Cerebellar nuclear complex (tissue), 1 donor: ENCODE data around the gene ETV1.
A peak's percentile ranks its signal among the peaks of the same experiment; 100 is the strongest.
"Not testable (repeated sequence)": the region's sequence is repeated elsewhere in the genome, so short reads cannot be mapped to it uniquely, and the experiment has no call there.

Experiments
- DNase-seq, 2 experiments: peaks; one replicate each; lab custom pipeline; 2025; lab: John Stamatoyannopoulos, UW

ETV1 gene

DNA sequence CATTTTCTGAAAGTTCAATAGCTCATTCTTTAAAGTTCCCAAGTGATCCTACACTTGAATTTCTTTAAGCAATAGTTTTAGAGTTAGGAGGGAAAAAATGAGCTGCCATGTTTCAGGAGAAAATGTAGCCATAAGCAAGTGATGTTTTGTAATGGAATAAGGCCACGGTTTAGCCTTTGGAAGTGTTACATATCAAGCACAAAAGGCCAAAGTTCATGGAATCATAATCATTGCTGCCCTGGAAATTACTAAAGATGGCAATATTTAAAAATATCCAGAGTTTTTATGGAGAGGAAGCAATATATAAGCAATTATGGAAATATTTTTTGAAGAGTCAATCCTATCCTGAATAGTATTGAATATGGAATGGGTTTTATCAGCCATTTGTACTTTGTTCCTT lies 68.4 kb downstream of the ETV1 start:
- DNase-seq = no peak

DNA sequence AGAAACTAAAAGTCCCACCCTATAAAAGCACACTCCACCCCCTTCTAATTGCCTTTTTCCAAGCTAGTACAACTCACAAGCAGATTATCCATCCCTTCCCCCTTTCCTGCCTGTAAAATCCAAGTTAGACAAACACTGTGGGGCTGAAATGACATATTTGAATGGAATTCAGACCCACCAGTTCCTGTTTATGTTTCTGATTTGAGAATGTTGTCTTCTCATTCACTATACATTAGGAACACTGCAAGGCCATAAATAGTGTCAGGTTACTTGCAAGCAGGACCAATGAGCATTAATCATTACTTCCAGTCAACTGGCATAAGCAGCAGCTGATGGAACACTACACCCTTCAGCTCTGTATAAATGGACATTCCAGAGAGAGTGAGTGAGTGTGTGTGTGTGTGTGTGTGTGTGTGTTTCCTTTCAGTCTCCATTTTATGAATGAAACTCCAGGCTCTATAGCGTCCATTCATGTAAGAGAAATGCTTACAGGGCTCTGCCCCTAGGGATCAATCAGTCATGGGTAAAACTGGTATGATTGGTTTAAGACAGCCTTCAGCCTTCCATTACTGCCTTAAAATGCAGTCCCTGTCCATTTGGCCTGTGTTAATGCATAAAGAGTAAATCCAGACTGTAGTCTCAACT lies 69.3 kb downstream of the ETV1 start:
- DNase-seq = no peak

DNA sequence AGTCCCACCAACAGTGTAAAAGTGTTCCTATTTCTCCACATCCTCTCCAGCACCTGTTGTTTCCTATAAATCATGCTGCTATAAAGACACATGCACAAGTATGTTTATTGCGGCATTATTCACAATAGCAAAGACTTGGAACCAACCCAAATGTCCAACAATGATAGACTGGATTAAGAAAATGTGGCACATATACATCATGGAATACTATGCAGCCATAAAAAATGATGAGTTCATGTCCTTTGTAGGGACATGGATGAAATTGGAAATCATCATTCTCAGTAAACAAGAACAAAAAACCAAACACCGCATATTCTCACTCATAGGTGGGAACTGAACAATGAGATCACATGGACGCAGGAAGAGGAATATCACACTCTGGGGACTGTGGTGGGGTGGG lies 71.1 kb downstream of the ETV1 start:
- DNase-seq = not testable (repeated sequence)

DNA sequence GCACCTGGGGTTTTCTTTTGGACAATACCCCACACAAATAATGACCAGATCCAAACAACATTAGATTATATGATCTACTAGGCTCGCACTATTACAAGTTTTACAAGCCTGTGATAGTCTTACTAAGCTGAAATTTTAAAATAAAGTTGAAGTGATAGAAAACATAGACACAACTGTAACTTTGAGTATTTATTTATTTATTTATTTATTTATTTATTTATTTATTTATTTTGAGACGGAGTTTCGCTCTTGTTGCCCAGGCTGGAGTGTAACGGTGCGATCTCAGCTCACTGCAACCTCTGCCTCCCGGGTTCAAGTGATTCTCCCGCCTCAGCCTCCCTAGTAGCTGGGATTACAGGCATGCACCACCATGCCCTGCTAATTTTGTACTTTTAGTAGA lies 72.4 kb downstream of the ETV1 start:
- not testable (repeated sequence) for DNase-seq

DNA sequence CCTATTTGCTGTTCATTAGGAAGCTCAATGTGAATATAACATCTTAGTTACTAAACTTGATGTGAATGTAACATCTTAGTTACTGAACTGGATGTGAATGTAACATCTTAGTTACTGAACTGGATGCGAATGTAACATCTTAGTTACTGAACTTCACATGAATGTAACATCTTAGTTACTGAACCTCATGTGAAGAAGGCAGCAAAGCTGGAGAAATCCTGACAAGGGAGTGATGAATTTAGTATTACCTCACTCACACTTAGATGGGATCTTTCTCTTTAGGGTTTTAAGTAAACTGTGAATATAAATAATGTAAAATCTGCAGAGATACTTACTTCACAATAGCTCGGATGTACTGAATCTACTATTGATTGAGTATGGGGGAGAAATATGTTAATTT lies 73.6 kb downstream of the ETV1 start:
- no peak for DNase-seq

DNA sequence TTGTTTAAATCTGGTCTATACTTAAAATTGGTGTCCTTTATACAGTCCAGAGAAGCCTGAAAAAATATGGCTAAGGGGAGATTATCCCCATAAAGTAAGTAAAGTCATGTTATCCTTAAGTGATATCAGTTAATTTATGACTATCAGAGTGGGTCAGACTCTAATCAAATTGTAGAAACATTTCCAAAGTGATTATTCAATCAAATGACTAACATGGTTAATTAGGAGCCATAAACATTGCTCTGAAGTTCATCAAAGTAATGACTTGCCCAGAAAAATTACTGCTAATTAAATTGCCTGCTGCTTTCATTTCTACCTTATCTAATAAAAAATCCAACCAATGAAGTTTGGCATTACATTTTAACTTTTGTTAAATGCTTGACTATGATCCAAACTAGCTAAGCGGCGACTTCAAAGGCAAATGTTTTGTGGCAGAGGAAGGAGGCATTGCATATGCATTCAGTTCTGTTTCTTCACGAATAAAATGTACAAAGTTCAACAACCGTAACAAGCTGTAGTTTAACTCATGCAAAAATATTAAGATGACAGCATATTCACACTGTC lies 76.7 kb downstream of the ETV1 start:
- DNase-seq = no peak

DNA sequence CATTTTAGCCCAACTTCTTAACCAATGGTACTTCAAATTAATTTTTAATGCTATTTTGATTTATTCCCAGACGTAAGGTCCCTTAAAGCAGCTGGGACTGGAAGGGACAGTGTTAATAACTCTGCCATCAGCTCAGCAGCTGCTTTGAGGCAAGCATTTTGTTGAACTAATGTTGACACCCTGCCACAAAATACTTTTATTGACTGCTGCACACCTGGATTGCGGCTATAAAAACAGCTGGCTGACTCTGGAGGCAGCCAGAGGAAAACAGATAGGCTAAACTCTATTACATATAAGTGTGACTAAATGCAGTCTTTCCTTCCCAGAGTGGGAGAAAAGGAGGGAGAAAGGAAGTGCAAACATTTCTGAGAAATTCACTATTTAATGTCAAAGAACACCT lies 77.6 kb downstream of the ETV1 start:
- DNase-seq = no peak

DNA sequence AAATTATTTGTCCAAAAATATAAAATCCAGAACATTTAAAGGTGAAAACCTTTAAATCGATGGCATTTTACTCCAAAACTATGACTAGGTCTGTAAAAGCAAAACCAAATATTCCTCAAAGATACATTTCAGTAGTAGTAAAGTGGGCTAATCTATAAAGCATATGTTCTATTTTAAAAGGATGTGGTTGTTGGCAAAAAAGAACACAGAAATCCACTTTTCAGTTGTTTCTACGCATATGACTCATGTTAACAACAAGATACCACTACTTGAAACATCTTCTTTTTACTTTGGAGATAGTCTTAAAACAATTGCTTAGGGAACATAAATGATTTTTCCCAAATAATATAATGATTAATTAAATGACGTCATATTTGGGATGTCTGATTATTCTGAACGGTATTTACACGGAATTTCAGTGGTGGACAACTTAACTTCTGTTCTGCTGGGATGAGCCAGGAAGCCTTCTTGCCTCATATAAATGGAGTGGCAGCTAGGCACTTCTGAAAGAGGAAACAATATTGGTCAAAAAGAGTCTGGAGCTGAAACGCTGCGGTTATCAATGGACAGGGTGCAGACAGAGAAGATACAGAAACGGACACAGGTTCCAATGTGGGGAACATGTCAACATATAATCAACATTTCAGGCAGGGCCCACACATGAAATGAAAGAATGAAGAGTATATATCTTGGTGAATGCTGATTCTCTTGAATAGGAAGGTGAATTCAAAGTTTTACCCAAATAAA lies 78.5 kb downstream of the ETV1 start:
- DNase-seq = no peak

DNA sequence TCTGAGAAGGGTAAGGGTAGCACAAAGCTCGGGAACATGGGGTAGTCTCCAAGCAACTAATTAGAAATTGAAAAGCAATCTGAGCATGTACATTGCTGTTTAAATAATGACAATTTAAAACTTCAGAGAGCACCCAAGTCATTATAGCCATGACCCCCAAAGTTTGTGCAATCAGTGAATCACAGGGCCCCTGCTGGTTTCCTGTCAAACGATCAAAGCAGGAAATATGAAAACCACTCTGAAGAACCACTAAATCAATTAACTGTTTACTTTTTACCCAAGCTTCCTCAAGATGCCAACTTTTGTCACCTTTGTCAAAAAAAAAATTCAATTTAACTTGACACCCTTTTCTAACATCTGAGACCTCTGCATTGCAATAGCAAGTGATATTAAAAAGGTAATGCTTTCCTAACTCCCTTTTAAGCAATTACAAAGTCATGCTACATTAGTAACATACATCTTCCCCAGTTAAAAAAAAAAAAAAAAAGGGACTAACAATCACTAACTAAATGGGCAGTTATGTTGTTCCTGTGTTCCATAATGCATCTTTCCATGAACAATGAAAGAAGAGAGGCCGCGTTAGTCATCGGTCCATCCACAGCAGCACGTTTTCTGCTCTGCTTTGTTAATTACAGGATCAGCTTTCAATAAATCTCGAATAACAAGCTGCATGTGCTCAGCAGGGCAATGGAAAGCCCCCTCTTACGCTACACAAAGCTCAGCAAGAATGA lies 80.6 kb downstream of the ETV1 start:
- no peak for DNase-seq

DNA sequence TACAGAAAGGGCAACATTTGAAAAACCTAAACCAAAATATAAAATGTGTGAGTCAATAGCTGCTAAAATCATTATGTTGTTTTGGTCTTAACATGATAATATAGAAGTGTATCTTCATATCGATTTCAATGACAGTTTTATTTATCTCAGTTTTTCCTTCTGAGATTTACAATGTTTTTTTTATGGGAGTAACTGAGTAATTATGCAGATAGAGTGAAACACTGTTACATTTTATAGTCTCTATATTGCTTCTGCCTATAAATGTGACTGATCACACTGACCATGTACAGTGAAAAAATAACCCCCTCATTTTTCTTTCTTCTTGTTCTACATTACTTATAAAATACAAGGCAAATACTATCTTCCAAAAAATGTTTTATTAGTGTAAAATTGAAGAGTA lies 81.6 kb downstream of the ETV1 start:
- DNase-seq = no peak

DNA sequence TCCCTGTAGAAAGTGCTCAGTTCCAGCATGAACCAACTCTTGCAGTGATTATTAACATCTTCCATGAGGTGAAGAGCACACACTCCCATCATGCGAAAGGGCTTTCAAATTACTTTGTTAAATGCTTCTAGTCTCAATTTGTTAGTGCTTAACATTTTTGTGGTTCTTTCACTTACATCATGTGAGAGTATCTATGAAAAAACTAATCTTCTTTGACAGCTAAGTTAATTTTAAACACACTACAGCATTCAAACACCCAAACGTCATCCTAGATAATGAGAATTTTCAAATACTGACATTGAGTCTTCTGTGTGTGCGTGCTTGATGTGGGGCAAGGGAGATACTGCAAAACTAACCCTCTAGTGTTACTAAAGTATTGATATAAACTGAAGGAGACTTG lies 84.8 kb downstream of the ETV1 start:
- no peak for DNase-seq

DNA sequence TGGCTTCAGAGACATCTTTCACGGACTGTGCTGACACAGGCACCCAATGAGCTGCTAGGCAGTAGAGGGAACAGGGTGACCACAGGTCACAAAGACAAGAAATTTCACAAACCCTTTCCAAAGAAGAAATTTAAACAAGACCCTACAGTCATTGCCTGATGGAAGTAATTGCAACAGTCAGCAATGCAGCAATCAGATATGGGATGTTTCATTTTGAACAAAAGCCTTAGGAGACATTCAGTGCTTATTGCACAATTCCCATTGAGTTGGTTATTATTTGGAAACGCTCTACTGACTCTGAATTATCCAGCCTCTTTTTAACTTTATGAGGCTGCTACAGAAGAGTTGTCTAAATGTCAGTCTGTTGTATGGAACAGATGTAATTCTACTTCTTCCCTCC lies 85.5 kb downstream of the ETV1 start:
- DNase-seq = no peak

DNA sequence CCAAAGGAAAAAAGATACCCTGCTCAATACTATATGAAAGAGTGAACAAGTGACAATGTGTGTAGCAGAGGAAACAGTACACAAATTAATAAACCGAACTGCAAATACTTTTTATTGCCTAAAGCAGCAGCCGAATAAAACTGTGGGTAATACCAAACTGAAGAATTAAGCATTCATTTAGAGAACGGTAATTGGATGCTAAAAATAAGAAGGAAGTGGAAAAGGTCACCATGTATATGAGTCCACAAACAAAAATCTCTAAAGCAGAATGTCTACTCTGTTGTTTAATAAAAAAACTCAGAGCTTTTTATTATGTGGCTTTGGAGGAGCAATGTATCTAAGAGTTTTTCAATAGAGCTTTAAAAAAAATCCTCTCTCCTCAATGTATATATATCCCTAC lies 87.9 kb downstream of the ETV1 start:
- no peak for DNase-seq

DNA sequence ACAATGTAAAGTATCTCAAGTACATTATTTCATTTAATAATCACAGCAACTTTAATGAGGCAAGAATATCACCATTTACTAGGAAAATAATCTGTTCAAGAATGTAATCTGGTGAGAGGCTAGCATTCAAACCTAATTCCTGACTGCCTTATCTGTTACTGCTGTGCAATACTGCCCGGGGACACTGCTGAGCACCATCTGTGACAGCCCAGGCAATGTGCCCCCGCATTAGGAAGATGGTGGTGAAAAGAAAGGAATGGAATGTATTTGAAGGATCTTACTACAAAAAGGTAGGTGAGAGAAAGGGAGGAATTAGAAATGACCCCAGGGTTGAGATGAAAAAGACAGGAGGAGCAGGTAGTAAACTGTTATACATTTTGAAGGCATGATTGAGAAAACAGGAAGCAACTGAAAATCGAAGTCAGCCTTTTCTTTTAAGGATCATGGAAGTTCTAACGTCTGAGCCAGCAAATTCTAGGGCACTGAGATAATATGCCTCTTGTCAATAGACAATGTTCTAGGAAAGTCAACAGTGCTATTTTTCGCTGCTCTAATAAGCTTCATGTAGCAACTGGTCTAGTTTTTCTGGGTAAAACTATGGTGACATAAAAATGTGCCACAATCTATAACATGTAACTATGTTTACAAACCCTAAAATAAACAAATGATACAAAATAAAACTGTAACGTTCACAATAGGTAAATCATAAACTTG lies 90.4 kb downstream of the ETV1 start:
- DNase-seq = peak; percentile 53 to 56

DNA sequence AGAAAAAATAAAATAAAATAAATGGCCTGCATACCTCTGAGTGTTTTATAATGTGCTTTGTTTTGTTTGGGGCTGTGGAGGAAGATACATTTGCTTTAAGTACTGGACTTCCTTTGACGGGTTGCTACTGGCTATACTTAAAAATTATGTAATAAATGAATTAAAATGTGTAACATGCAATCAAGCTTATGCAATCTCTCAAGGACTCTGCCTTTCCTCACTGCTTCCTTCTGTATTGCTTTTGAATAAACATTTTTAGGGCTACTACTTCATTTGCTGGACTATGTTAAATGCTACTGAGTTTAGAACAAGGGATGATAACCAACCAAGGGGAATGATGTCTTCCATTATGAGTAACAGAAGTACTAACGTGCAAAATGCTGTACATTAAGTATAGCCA lies 91.6 kb downstream of the ETV1 start:
- no peak for DNase-seq

DNA sequence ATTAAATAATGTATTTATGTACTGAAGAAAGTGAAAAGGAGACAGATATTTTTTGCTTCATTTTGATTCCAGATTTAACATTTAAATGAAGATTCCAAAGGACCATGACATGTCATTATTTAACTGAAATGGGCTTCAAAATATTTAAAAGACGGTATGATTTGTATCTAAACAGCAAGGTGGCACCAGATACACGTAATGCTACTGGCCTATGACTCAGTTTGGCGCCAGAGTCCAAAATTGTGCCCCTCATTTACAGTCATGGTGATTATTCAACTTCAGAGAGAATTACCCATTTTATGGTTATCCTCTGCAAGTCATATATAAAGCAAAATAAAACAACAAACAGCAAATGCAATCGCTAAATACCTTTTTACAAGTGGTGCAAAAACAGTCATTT lies 94.5 kb downstream of the ETV1 start:
- no peak for DNase-seq

DNA sequence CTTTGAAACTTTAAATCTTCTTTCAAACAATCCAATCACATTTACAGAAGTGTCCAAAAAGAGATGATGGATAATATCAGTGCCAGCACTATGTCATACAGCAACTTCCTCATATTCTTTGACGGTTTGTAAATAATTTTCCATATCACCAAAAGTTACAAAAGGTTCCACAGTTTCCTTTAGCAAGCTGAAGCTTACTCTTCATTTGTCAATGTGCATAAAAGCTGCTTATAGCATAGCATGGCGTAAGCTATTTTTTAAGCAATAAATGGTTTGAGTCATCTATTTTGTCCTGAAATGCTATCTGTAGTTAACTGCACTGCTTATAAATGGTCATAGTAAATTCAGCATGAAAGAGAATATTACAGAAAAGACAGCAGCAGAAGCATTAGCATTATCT lies 95.1 kb downstream of the ETV1 start:
- DNase-seq = no peak

DNA sequence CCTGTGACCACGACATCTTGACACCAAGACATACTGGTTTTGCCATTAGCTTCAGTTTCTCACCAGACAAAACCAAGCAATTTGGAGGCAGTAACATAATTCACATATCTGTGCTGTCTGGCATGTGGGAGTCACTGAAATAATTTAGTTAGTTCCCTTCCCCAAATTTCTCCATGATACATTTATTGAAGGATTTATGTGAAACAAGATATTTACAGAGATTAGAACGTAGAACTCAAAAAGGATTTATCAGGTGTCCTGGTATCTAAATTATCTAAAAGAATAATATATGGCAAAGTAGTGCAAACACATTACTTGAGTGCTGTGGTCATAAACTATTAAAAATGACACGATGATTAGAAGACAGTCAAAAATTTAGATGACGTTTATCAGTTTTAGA lies 98.7 kb downstream of the ETV1 start:
- no peak for DNase-seq

DNA sequence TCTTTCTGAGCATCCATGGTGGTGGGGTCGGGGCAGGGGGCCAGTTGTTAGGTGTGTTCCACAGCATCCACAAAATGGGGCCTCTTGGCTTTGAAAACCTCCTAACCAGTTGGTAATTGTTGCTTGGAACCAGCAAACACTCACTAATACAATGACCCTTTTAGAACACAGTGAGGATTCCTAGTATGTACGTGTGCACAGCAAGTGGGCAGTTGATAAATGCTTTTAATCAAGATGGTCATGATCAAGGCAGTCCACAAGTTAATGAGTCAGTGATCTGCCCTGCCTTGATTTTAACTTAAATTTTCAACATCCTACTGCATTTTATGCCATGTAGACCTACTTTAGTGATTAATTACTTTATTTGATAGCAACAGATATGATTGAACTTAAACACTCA lies 103.1 kb downstream of the ETV1 start:
- DNase-seq = no peak

DNA sequence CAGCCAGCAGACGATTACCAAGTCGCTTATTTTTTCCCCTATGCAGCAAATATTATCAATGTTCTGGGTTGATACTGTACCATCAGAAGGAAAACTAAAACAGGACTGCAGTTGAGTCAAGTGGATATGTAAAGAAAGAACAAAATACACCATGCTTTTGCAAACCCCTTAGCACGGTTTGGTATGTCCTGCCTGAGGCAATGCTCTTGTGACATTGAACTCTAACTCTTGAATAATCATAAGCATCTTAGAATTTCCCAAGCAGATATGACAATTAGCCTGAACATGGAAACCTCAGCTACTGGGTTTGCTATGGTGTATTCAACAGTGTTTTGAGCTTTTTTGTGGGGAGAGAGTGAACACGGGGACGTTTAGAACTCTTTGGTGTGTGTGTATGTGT lies 107.4 kb downstream of the ETV1 start:
- DNase-seq = no peak

DNA sequence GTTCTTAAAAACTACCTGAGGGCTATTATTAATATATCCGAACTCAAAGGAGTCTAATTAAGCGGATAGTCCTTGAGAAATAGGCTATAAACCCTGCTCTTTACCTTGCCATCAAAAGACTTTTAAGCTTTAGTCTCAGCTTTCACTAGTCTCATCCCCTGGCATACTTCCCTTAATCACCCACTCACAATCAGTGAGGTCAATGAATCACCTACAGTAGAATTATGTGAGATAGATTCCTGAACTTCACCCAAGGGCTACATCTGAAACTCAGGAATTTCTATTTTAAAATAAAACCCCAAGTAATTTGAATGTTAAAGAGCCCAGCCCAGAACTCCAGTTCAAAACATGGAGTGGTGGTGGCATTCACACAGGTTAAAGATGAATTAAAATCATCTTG lies 108.7 kb downstream of the ETV1 start:
- DNase-seq = no peak

DNA sequence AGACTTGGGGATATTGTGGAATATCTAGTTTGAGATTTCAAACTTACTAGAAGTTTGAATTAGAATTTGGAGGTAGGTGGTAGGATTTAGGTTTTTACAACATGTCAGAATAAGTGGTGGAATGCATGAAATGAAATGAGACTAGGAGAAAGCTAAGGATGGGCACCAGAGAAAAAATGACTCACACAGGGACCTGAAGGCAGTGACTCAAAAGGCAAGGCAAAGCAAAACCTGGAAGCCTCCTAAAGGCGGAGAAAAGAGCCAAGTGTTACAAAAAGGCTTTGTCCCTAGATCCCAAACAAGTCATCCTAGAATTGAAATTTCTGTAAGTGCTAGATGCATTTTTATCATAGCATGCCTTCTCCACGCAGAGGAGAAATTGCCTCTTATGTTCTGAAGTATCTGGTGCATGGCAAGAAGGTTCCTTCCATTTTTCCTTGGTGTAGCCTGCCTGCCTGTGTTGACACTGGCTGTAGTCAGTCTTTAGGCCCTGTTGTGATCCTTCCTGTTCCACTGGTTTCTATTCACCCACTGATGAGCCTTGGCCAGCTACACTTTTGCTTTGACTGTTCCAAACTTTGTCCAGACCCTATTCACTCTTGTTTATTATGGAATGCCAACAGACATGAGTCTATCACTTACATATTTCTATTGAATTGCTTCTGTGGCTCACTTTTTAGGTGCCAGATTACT lies 109.3 kb downstream of the ETV1 start:
- DNase-seq = no peak
